A549 (cell line): ENCODE results near the gene ANGEL1. TPM values are rescaled to one million over a fixed set of nuclear protein-coding genes. Genes with fewer than 3 reads are reported as not detected.

Experiments
- ATAC-seq, 2 experiments: fragments of 200-7000 bp in 1 of 2; fragments of >200 bp in 1 of 2; cut with Nextera tagmentation in 1 of 2; cut with Tn5 transposase in 1 of 2; 3 replicates each; pipeline versions ENCODE4 v1.8.0 to v1.9.1; 2018 to 2020; ENCODE audit warnings: mild to moderate bottlenecking in 1 of 2, moderate library complexity in 1 of 2
- CTCF ChIA-PET: fragments of 300-600 bp; sonication (Branson Sonifier 250); formaldehyde crosslinking; extraction: SDS; loops from one replicate; lab custom pipeline; 2021; ENCODE audit warnings: antibody characterized with exemption, inconsistent platforms; lab: Yijun Ruan, JAX
- POLR2A ChIA-PET: fragments of 350-600 bp; formaldehyde crosslinking; extraction: SDS; loops from one replicate; lab custom pipeline; 2021; ENCODE audit warnings: antibody characterized with exemption, inconsistent platforms; lab: Yijun Ruan, JAX
- DNase-seq, 2 experiments: peaks; one replicate each; pipeline versions ENCODE4 v3.0.0 to v3.0.0-alpha.2; 2011 to 2016; ENCODE audit warnings: low read depth in 1 of 2, low spot score in 1 of 2
- FAIRE-seq: peaks from 2 replicates; lab custom pipeline; 2011; peaks lifted over from hg19 to GRCh38; lab: Jason Lieb, UNC
- H3K27ac ChIP-seq, 2 experiments: fragments of >200 bp; sonication (Bioruptor Twin); formaldehyde crosslinking; 3 replicates each; pipeline ENCODE4 v1.5.1; 2016 to 2017
- H3K4me1 ChIP-seq: fragments of >200 bp; sonication (Bioruptor Twin); formaldehyde crosslinking; 3 replicates; pipeline ENCODE4 v1.6.1; 2016
- H3K4me2 ChIP-seq: fragments of >200 bp; sonication (Bioruptor Twin); formaldehyde crosslinking; 3 replicates; pipeline ENCODE4 v1.6.1; 2016
- H3K4me3 ChIP-seq: fragments of >200 bp; sonication (Bioruptor Twin); formaldehyde crosslinking; 3 replicates; pipeline ENCODE4 v1.5.1; 2016
- H3K9me3 ChIP-seq: fragments of >200 bp; sonication (Bioruptor Twin); formaldehyde crosslinking; 3 replicates; pipeline ENCODE4 v1.6.1; 2016
- BCL3 ChIP-seq: fragments of >200 bp; sonication (Bioruptor Twin); formaldehyde crosslinking; IDR thresholded peaks from 3 replicates; pipeline ENCODE4 v1.6.1; 2016
- CBX2 ChIP-seq: fragments of 200-600 bp; sonication (generic); IDR thresholded peaks from 2 replicates; pipeline ENCODE4 v1.6.1; 2016; ENCODE audit warnings: low read depth, mild to moderate bottlenecking, borderline replicate concordance
- CHD4 ChIP-seq: fragments of 200-600 bp; sonication (generic); IDR thresholded peaks from 2 replicates; pipeline ENCODE4 v1.6.1; 2016; ENCODE audit warnings: antibody characterized with exemption, mild to moderate bottlenecking, borderline replicate concordance
- EHF ChIP-seq: fragments of 250-450 bp; sonication (Bioruptor Pico); IDR thresholded peaks from 2 replicates; pipeline ENCODE4 v1.5.0; 2020; ENCODE audit warnings: mild to moderate bottlenecking
- EHMT2 ChIP-seq: fragments of 200-600 bp; sonication (generic); IDR thresholded peaks from 2 replicates; pipeline ENCODE4 v1.6.1; 2016; ENCODE audit warnings: antibody characterized with exemption, low read depth, mild to moderate bottlenecking, moderate library complexity
- ESRRA ChIP-seq: fragments of 150-350 bp; IDR thresholded peaks from 2 replicates; pipeline ENCODE4 v1.6.1; 2014; ENCODE audit warnings: mild to moderate bottlenecking, low read length, borderline replicate concordance
- FOSB ChIP-seq: fragments of 250-450 bp; sonication (Bioruptor Pico); IDR thresholded peaks from 2 replicates; pipeline ENCODE4 v1.5.0; 2020; ENCODE audit warnings: mild to moderate bottlenecking, moderate library complexity
- FOXS1 ChIP-seq: fragments of 250-450 bp; sonication (Bioruptor Pico); IDR thresholded peaks from 2 replicates; pipeline ENCODE4 v1.5.0; 2020; ENCODE audit warnings: mild to moderate bottlenecking, moderate library complexity
- GATA3 ChIP-seq: IDR thresholded peaks from 2 replicates; pipeline ENCODE4 v1.6.1; 2012; ENCODE audit warnings: borderline replicate concordance
- HDAC2 ChIP-seq: fragments of 200-600 bp; sonication (generic); IDR thresholded peaks from 2 replicates; pipeline ENCODE4 v1.6.1; 2016
- HEYL ChIP-seq: fragments of 250-450 bp; sonication (Bioruptor Pico); IDR thresholded peaks from 2 replicates; pipeline ENCODE4 v1.8.0; 2021; ENCODE audit warnings: mild to moderate bottlenecking, moderate library complexity
- JUN ChIP-seq, 2 experiments: fragments of >200 bp; sonication (Bioruptor Twin); formaldehyde crosslinking; IDR thresholded peaks; 2 replicates in 1 of 2; 3 replicates in 1 of 2; pipeline ENCODE4 v1.6.1; 2016 to 2017
- JUNB ChIP-seq: fragments of >200 bp; sonication (Bioruptor Twin); formaldehyde crosslinking; IDR thresholded peaks from 2 replicates; pipeline ENCODE4 v1.6.1; 2016
- KDM5A ChIP-seq: fragments of 200-600 bp; sonication (generic); IDR thresholded peaks from 2 replicates; pipeline ENCODE4 v1.6.1; 2016; ENCODE audit warnings: antibody characterized with exemption, mild to moderate bottlenecking
- MAFK ChIP-seq: fragments of 450-650 bp; IDR thresholded peaks from 2 replicates; pipeline ENCODE4 v1.6.1; 2014; ENCODE audit not compliant: partially characterized antibody
- MAZ ChIP-seq: fragments of 150-350 bp; IDR thresholded peaks from 2 replicates; pipeline ENCODE4 v1.6.1; 2014; ENCODE audit warnings: antibody characterized with exemption, low read depth, low read length, borderline replicate concordance
- MYC ChIP-seq: IDR thresholded peaks from 2 replicates; pipeline ENCODE4 v1.6.1; 2012; ENCODE audit warnings: mild to moderate bottlenecking, inconsistent platforms, low read length, improper control_type of control experiment, borderline replicate concordance
- PHF8 ChIP-seq: fragments of 200-600 bp; sonication (generic); IDR thresholded peaks from 2 replicates; pipeline ENCODE4 v1.6.1; 2016; ENCODE audit warnings: low read depth, mild to moderate bottlenecking, antibody characterized with exemption, moderate library complexity, borderline replicate concordance
- POLR2A ChIP-seq: IDR thresholded peaks from 2 replicates; pipeline ENCODE4 v1.6.1; 2012; ENCODE audit warnings: mild to moderate bottlenecking, low read length
- RFX5 ChIP-seq: fragments of 450-650 bp; IDR thresholded peaks from 2 replicates; pipeline ENCODE4 v1.7.1; 2014; ENCODE audit warnings: antibody characterized with exemption, mild to moderate bottlenecking, moderate library complexity
- RNF2 ChIP-seq: fragments of 200-600 bp; sonication (generic); IDR thresholded peaks from 2 replicates; pipeline ENCODE4 v1.6.1; 2016; ENCODE audit warnings: low read depth, mild to moderate bottlenecking, antibody characterized with exemption, moderate library complexity, borderline replicate concordance
- SMC3 ChIP-seq: fragments of >200 bp; sonication (Bioruptor Twin); formaldehyde crosslinking; IDR thresholded peaks from 3 replicates; pipeline ENCODE4 v1.6.1; 2018; ENCODE audit warnings: inconsistent platforms
- TFCP2L1 ChIP-seq: fragments of 250-450 bp; sonication (Bioruptor Pico); IDR thresholded peaks from 2 replicates; pipeline ENCODE4 v1.5.0; 2021; ENCODE audit warnings: mild to moderate bottlenecking
- TP53 ChIP-seq: fragments of 250-450 bp; sonication (Bioruptor Pico); IDR thresholded peaks from 2 replicates; pipeline ENCODE4 v1.5.0; 2021; ENCODE audit warnings: mild to moderate bottlenecking, moderate library complexity
- USF2 ChIP-seq: fragments of 450-650 bp; IDR thresholded peaks from 2 replicates; pipeline ENCODE4 v1.6.1; 2014; ENCODE audit warnings: antibody characterized with exemption
- ZFP36 ChIP-seq: fragments of 450-650 bp; IDR thresholded peaks from 2 replicates; pipeline ENCODE4 v1.6.1; 2014; ENCODE audit warnings: borderline replicate concordance; ENCODE audit not compliant: partially characterized antibody
- WGBS: methylation state at CpG from one replicate; pipeline ENCODE4 v1.1.6; 2017; ENCODE audit errors: missing lambda C conversion rate; 5-methylcytosine and 5-hydroxymethylcytosine counted together
- polyA minus RNA-seq: library from RNA; depleted of rRNA, polyadenylated mRNA; stranded (reverse); fragments of >200 nt; gene quantifications from 2 replicates; pipeline ENCODE4 v1.2.3, GENCODE V29; 2011; rRNA and poly(A)+ RNA removed
- polyA plus RNA-seq, 4 experiments: library from polyadenylated mRNA; depleted of rRNA in 3 of 4; stranded (reverse); fragments of >200 nt; fragmentation: RNase III in 1 of 4; extraction: RNeasy Plus Mini Kit Qiagen cat#74134 plus additional on column Dnase treatment in 1 of 4; gene quantifications; 2 replicates in 3 of 4; 3 replicates in 1 of 4; pipeline ENCODE4 v1.2.3, GENCODE V29; 2011 to 2017
- TF ChIP-seq, protein P1 (sequence below): fragments of >200 bp; sonication (Bioruptor Twin); formaldehyde crosslinking; IDR thresholded peaks from 3 replicates; pipeline ENCODE4 v1.5.1; 2016
- TF ChIP-seq, protein P2 (sequence below): IDR thresholded peaks from 2 replicates; pipeline ENCODE4 v1.6.1; 2012; ENCODE audit warnings: low read depth, borderline replicate concordance
- TF ChIP-seq, protein P3 (sequence below): fragments of 250-450 bp; sonication (Bioruptor Pico); IDR thresholded peaks from 2 replicates; pipeline ENCODE4 v1.5.0; 2020; ENCODE audit warnings: low read depth, mild to moderate bottlenecking, moderate library complexity
- TF ChIP-seq, protein P4 (sequence below): IDR thresholded peaks from 2 replicates; pipeline ENCODE4 v1.6.1; 2012

The ANGEL1 gene, protein sequence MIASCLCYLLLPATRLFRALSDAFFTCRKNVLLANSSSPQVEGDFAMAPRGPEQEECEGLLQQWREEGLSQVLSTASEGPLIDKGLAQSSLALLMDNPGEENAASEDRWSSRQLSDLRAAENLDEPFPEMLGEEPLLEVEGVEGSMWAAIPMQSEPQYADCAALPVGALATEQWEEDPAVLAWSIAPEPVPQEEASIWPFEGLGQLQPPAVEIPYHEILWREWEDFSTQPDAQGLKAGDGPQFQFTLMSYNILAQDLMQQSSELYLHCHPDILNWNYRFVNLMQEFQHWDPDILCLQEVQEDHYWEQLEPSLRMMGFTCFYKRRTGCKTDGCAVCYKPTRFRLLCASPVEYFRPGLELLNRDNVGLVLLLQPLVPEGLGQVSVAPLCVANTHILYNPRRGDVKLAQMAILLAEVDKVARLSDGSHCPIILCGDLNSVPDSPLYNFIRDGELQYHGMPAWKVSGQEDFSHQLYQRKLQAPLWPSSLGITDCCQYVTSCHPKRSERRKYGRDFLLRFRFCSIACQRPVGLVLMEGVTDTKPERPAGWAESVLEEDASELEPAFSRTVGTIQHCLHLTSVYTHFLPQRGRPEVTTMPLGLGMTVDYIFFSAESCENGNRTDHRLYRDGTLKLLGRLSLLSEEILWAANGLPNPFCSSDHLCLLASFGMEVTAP
- polyA plus RNA-seq (2011; rRNA removed) (17.6 and 22.2 TPM in 2 replicates), polyA plus RNA-seq (2017; fragmentation: RNase III; extraction: RNeasy Plus Mini Kit Qiagen cat#74134 plus additional on column Dnase treatment) (9.0 to 9.7 TPM (median 9.7 TPM) in 3 replicates), polyA minus RNA-seq (33.9 and 38.9 TPM in 2 replicates)
- 9.0 and 10.3 TPM in 2 replicates for polyA plus RNA-seq (2012; cell fraction: cytosol; rRNA removed)
- 23.9 and 24.6 TPM in 2 replicates for polyA plus RNA-seq (2012; cell fraction: nucleus; rRNA removed)

GRCh38 chr14:76812422-76813383 is at the start of gene ANGEL1:
ANGEL1 (minus strand) TSS chr14:76812882; CDS start chr14:76812827, 55 bp downstream.
- H3K9me3 ChIP-seq, result no peaks in the 10 kb centered on the region
- WGBS, result 4% methylated on average over 45 of the region's 69 CpGs
- peak; percentile 87 to 96 for ATAC-seq
- no peak for FAIRE-seq
- POLR2A ChIA-PET, result interaction anchor here (1.2 to 1.8 kb wide), 2 partner anchors 28 to 101 kb away, joined by 5 to 6 read pairs; no protein-coding TSS in a partner anchor
- peak within 1 kb of the TSS; percentile 82 to 96 for H3K27ac ChIP-seq
- CTCF ChIA-PET, result interaction anchor here (1.0 to 4.2 kb wide), 6 partner anchors 9 to 104 kb away, joined by 3 to 32 read pairs (median 4); no protein-coding TSS in a partner anchor
- peak; percentile 79 to 96 for DNase-seq
- peaks cover 11% of the 10 kb centered on the region; the same call in 2 of the 3 replicates for H3K4me1 ChIP-seq
- H3K4me3 ChIP-seq, result peak within 1 kb of the TSS; percentile 70
- H3K4me2 ChIP-seq, result peak within 1 kb of the TSS; percentile 88
- TF ChIP-seq, protein P1, sequence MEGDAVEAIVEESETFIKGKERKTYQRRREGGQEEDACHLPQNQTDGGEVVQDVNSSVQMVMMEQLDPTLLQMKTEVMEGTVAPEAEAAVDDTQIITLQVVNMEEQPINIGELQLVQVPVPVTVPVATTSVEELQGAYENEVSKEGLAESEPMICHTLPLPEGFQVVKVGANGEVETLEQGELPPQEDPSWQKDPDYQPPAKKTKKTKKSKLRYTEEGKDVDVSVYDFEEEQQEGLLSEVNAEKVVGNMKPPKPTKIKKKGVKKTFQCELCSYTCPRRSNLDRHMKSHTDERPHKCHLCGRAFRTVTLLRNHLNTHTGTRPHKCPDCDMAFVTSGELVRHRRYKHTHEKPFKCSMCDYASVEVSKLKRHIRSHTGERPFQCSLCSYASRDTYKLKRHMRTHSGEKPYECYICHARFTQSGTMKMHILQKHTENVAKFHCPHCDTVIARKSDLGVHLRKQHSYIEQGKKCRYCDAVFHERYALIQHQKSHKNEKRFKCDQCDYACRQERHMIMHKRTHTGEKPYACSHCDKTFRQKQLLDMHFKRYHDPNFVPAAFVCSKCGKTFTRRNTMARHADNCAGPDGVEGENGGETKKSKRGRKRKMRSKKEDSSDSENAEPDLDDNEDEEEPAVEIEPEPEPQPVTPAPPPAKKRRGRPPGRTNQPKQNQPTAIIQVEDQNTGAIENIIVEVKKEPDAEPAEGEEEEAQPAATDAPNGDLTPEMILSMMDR, result no peak
- TF ChIP-seq PHF8 (peak; percentile 92; the same call in 1 of the 2 replicates), CBX2 (no peak), FOSB (CRISPR knock-in tag) (no peak), FOXS1 (CRISPR knock-in tag) (no peak), JUN (IDR thresholded peaks at IDR 0.05) (peak; percentile 47 to 83; a peak in 4 of 5 replicates), EHF (CRISPR knock-in tag) (no peak), MAFK (no peak), TFCP2L1 (CRISPR knock-in tag) (no peak), RNF2 (no peak), SMC3 (no peak), ESRRA (no peak), JUNB (no peak), HDAC2 (no peak), TP53 (CRISPR knock-in tag) (no peak), BCL3 (peak; percentile 78; the same call in 1 of the 3 replicates), POLR2A (peak; percentile 89), GATA3 (no peak), HEYL (CRISPR knock-in tag) (no peak), MYC (peak; percentile 93), RFX5 (0 out of 2 replicates have a peak, but pooled peaks have one; percentile 45), USF2 (peak; percentile 93), MAZ (peak; percentile 82; the same call in 1 of the 2 replicates), ZFP36 (no peak), EHMT2 (0 out of 2 replicates have a peak, but pooled peaks have one; percentile 30), KDM5A (no peak), CHD4 (no peak)
- TF ChIP-seq, protein P2, sequence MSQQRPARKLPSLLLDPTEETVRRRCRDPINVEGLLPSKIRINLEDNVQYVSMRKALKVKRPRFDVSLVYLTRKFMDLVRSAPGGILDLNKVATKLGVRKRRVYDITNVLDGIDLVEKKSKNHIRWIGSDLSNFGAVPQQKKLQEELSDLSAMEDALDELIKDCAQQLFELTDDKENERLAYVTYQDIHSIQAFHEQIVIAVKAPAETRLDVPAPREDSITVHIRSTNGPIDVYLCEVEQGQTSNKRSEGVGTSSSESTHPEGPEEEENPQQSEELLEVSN, result peak; percentile 71
- TF ChIP-seq, protein P3, sequence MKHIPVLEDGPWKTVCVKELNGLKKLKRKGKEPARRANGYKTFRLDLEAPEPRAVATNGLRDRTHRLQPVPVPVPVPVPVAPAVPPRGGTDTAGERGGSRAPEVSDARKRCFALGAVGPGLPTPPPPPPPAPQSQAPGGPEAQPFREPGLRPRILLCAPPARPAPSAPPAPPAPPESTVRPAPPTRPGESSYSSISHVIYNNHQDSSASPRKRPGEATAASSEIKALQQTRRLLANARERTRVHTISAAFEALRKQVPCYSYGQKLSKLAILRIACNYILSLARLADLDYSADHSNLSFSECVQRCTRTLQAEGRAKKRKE (CRISPR knock-in tag), result no peak
- TF ChIP-seq, protein P4, sequence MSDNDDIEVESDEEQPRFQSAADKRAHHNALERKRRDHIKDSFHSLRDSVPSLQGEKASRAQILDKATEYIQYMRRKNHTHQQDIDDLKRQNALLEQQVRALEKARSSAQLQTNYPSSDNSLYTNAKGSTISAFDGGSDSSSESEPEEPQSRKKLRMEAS, result peak; percentile 99
